Spleen (tissue), 7 donors: Measurements from ENCODE around the gene STYX.
"Not testable (repeated sequence)": the region's sequence is repeated elsewhere in the genome, so short reads cannot be mapped to it uniquely, and the experiment has no call there.

ENCODE experiments used
- CTCF ChIP-seq, 11 experiments: fragments of 200-600 bp in 7 of 11; fragments of 450-650 bp in 4 of 11; sonication (generic) in 4 of 11; IDR thresholded peaks in 8 of 11; conservative IDR thresholded peaks in 3 of 11; 1 replicate in 7 of 11; 2 replicates in 4 of 11; pipeline versions ENCODE4 v1.4.0 to v1.8.0; 2016 to 2021; ENCODE audit warnings: antibody characterized with exemption in 11 of 11, inconsistent platforms in 4 of 11, mild to moderate bottlenecking in 1 of 11
- POLR2AphosphoS5 ChIP-seq, 3 donors: sonication (generic); formaldehyde crosslinking; IDR thresholded peaks; one replicate each; pipeline ENCODE4 v1.5.1; 2017; ENCODE audit warnings: antibody characterized with exemption in 3 of 3
- donor health status: DM: no; HTN: no; CAD: no; lungs with moderate emphysema.
- donor health status: DM: no; HTN: no; CAD: no.
- donor health status: DM: no; HTN: no; CAD: no.

- not testable (repeated sequence) for TF ChIP-seq CTCF (IDR thresholded peaks at IDR 0.05 in 8 of 11, conservative IDR thresholded peaks at IDR 0.05 in 3 of 11); POLR2AphosphoS5 (IDR thresholded peaks at IDR 0.05)
Measured at GRCh38 chr14:52727509-52727908, 2.5 kb upstream of the STYX start.
